ENCODE data around the gene FOXP2. TPM values are rescaled to one million over a fixed set of nuclear protein-coding genes. Genes with fewer than 3 reads are reported as not detected.

Gene FOXP2
- total RNA-seq, 1 donor from 2014 or later, result not detected

DNA sequence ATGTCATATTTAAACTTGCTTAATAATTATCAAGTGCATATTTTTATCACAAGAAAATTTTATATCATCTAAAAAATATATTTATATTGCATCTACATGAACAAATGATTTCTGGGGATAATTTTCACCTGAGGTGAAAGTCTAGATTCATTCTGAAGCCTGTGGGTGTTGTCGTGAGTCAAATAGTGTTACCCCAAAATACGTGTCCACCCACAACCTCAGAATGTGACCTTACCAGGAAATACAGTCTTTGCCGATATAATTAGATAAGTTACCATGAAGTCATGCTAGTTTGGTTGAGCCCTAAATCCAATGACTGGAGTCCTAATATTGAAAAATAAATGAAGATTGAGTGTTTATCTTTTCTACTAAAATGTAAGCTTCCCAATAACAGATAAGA, 304.2 kb downstream of the FOXP2 start:
- no peak overlapping the region for H3K4me3 Mint-ChIP-seq
- H3K9me3 Mint-ChIP-seq, result no peaks in the 10 kb centered on the region
- H3K27me3 Mint-ChIP-seq, result no peaks in the 10 kb centered on the region
- no peaks in the 10 kb centered on the region for H3K4me1 Mint-ChIP-seq
- no peaks in the 10 kb centered on the region for H3K36me3 Mint-ChIP-seq (ENCODE audit: low read depth)
- no peak overlapping the region for H3K27ac Mint-ChIP-seq
- intact Hi-C loops (cut with micrococcal nuclease), result no loop called here
- TF ChIP-seq, protein P1, sequence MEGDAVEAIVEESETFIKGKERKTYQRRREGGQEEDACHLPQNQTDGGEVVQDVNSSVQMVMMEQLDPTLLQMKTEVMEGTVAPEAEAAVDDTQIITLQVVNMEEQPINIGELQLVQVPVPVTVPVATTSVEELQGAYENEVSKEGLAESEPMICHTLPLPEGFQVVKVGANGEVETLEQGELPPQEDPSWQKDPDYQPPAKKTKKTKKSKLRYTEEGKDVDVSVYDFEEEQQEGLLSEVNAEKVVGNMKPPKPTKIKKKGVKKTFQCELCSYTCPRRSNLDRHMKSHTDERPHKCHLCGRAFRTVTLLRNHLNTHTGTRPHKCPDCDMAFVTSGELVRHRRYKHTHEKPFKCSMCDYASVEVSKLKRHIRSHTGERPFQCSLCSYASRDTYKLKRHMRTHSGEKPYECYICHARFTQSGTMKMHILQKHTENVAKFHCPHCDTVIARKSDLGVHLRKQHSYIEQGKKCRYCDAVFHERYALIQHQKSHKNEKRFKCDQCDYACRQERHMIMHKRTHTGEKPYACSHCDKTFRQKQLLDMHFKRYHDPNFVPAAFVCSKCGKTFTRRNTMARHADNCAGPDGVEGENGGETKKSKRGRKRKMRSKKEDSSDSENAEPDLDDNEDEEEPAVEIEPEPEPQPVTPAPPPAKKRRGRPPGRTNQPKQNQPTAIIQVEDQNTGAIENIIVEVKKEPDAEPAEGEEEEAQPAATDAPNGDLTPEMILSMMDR (IDR thresholded peaks at IDR 0.05), result no peak
- ChIA-PET CTCF (no interaction called here), POLR2A (no interaction called here)
- ATAC-seq (ENCODE audit: low read depth), result no peak
- DNase-seq, result no peak

DNA sequence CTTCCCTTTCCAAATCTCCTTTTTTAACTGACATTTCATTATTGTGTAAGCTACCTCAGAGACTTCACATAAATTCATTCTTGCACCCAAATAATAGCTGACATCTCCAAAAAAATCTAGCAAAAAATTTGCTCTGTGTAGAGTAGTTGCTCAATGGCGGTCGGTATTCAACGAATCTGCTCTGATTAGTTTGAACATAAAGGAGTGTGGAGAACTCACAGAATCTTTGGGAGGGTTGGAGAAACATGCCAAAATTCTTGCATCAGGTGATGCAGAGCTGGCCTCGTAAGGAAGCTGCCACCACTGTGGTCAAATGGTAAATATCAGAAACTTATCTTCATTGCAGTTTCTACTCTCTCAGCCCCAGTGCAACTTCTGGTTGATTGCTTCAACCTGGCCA, 306.1 kb downstream of the FOXP2 start:
- Mint-ChIP-seq H3K4me3 (no peak overlapping the region), H3K4me1 (no peaks in the 10 kb centered on the region), H3K9me3 (no peaks in the 10 kb centered on the region), H3K27ac (no peak overlapping the region), H3K27me3 (no peaks in the 10 kb centered on the region), H3K36me3 (ENCODE audit: low read depth) (no peaks in the 10 kb centered on the region)
- DNase-seq (no peak), ATAC-seq (ENCODE audit: low read depth) (no peak)
- ChIA-PET CTCF (no interaction called here), POLR2A (no interaction called here)
- intact Hi-C loops (cut with micrococcal nuclease), result no loop called here
- TF ChIP-seq, protein P1 (IDR thresholded peaks at IDR 0.05), result no peak

DNA sequence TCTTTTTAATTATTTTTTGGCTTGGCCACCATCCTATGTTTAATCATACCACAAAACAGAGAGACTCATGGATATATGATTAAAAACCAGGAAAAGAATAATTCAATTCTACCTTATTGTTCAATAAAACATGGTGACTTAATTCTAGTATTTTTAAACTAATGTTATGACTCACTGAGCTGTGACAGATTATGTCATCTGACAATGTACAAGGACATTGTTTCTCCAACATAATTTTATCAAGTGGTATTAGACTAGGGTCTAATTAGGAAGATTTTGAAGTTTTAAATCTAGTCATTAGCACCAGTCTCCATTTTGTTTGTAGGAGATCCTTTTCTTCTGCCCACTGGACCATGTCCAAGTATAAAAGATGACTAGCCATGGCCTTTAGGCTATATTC, 307.9 kb downstream of the FOXP2 start:
- intact Hi-C loops (cut with micrococcal nuclease), result no loop called here
- no peaks in the 10 kb centered on the region for H3K4me1 Mint-ChIP-seq
- no peak for DNase-seq
- H3K27ac Mint-ChIP-seq, result no peak overlapping the region
- ATAC-seq (ENCODE audit: low read depth), result no peak
- no peak overlapping the region for H3K4me3 Mint-ChIP-seq
- TF ChIP-seq, protein P1 (IDR thresholded peaks at IDR 0.05), result no peak
- ChIA-PET POLR2A (no interaction called here), CTCF (no interaction called here)
- H3K9me3 Mint-ChIP-seq, result peaks cover 2% of the 10 kb centered on the region
- H3K36me3 Mint-ChIP-seq (ENCODE audit: low read depth), result no peaks in the 10 kb centered on the region
- H3K27me3 Mint-ChIP-seq, result no peaks in the 10 kb centered on the region

DNA sequence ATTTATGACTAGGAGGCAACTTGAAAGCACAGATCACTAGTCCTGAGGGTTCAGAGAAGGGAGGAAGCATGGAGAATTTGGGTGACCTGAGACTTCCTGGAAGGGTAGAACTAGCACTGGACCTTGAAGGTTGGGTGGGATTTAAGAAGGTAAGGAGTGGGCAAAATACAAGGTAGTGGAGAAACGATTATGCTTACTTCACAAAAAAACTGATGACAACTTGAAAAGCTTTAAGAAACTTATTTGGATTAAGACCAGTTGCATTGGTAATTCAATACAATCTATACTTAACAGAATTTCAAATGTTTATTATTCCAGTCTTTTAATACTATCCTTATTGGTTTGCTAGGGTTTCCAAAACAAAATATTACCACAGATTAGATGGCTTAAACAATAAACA, 308.7 kb downstream of the FOXP2 start:
- ChIA-PET POLR2A (no interaction called here), CTCF (no interaction called here)
- no peak overlapping the region for H3K4me3 Mint-ChIP-seq
- no peak for DNase-seq
- H3K27me3 Mint-ChIP-seq, result no peaks in the 10 kb centered on the region
- H3K36me3 Mint-ChIP-seq (ENCODE audit: low read depth), result no peaks in the 10 kb centered on the region
- intact Hi-C loops (cut with micrococcal nuclease), result no loop called here
- H3K4me1 Mint-ChIP-seq, result no peaks in the 10 kb centered on the region
- no peak for ATAC-seq (ENCODE audit: low read depth)
- no peak overlapping the region for H3K27ac Mint-ChIP-seq
- peaks cover 2% of the 10 kb centered on the region for H3K9me3 Mint-ChIP-seq
- TF ChIP-seq, protein P1 (IDR thresholded peaks at IDR 0.05), result no peak

DNA sequence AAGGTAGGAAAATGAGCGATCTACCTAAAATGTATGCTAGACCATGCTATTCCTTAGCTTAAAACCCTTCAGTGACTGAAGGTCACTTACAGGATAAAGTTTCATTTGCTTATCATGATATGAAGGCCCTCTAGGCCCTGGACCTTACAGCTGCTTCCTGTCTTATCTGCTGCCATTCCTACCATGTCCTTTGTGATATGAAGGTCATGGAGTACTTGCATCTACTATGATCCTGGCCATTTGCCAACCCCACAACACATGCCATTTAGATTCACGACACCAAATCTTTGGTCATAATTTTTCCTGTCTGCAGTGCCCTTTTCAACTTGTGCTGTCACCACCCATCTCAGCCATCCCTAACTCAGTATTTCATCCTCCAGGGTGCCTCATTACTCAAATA, 325.5 kb downstream of the FOXP2 start:
- Mint-ChIP-seq H3K4me3 (no peak overlapping the region), H3K4me1 (no peaks in the 10 kb centered on the region), H3K27ac (no peak overlapping the region), H3K36me3 (ENCODE audit: low read depth) (no peaks in the 10 kb centered on the region), H3K27me3 (no peaks in the 10 kb centered on the region), H3K9me3 (no peaks in the 10 kb centered on the region)
- CTCF ChIA-PET, result no interaction called here
- intact Hi-C loops (cut with micrococcal nuclease), result no loop called here
- ATAC-seq (ENCODE audit: low read depth) (no peak), DNase-seq (no peak)
- TF ChIP-seq, protein P1 (IDR thresholded peaks at IDR 0.05), result no peak
- POLR2A ChIA-PET, result no interaction called here

All from activated B cell treated with CpG ODN at 0.5 μM for 24 hours (primary cell).